Right renal cortex interstitium (tissue), 3 donors: ENCODE measurements around the gene HOXD1. TPM values are rescaled to one million over a fixed set of nuclear protein-coding genes. Genes with fewer than 3 reads are reported as not detected.

ENCODE experiments used
- DNase-seq, 3 donors: peaks; one replicate each; pipeline ENCODE4 v3.0.0-alpha.2; 2013; ENCODE audit warnings: low read depth in 3 of 3, low spot score in 2 of 3
- polyA plus RNA-seq, 3 donors: library from polyadenylated mRNA; unstranded; fragments of 120-200 nt; gene quantifications; one replicate each; pipeline ENCODE4 v1.2.1, GENCODE V29; 2013; ENCODE audit not compliant: insufficient read length in 3 of 3

HOXD1 gene
- polyA plus RNA-seq = 10 to 100 TPM in 1 of 3 donors, 1 to 10 TPM in 2; 6.9 to 11.3 (median 9.8) TPM

DNA sequence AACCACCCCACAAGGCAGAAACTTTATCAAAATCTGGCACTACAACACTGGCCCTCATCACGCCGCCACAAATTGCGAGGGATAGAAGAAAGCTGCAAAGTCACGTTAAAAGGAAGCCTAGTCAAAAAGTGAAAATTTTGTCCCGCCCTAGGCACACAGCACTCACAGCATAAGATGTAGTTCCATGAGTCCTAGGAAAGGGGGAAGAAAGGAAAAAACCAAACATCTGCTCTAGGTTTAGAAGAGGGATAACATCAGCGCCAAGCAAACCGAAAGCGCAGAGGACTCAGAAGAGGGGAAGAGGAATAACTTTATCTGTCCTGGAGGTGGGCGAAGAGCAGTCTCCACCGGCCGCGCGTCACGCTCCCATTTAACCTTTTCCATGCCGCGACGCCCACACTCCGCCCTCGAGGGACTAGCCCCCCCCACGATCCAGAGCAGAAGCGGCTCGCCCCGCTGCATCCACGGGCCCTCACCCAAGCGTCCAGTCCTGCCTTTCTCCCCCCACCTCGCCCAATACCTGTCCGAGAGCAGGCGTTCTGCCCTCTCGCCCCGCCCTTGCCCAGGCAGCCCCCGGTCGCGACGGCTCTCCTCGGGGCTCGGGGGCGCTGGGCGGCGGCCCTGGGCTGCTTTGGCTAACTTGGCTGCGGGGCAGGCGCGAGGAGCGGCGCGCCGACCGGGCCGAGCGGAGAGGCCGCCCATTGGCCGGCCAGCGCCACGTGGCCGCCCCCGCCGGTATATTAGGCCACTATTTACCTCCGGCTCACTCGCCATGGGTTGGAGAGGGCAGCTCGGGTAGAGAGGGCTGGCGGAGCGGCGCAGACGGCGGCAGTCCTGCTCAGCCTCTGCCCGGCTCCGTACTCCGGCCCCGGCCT is at the start of gene HOXD1:
HOXD1 (plus strand) TSS at position 770 of the 875 bp plus-strand sequence. CDS start 134 bp downstream, outside the sequence.
- DNase-seq = no peak

DNA sequence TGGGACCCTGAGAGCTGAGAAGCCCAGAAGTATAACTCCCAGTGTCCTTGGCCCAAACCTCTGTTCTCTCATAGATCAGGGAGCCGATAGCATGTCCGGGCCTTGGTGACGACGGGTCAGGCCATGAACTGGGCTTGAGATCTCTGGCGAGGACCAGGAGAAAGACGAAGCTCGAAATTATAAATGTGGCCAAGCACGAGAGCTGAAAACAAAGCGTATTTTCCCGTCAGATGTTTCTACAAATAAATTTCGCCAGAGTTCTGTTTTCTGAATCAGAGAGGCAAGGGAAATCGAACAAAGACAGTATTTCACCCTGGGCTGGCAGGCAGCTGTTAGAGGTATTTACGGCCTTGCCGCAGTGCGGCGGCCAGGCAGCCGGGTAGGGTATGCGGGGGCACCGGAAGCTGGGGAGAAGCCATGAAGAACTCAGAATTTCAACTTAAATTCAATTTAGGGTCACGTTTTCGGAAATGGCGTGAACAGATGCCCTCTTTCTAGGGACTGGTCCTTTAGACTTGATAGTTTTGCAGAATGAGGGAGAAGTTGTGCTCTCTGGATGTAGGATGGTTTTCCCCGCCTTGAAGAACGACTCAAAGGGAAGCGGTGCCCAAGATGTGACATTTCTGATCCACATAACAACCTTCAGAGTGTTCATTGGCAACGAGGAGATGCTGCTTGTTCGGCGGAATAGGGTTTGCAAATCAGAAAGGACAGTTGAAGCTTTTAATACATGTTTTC is 49.4 kb upstream of the HOXD1 start:
- no peak for DNase-seq

DNA sequence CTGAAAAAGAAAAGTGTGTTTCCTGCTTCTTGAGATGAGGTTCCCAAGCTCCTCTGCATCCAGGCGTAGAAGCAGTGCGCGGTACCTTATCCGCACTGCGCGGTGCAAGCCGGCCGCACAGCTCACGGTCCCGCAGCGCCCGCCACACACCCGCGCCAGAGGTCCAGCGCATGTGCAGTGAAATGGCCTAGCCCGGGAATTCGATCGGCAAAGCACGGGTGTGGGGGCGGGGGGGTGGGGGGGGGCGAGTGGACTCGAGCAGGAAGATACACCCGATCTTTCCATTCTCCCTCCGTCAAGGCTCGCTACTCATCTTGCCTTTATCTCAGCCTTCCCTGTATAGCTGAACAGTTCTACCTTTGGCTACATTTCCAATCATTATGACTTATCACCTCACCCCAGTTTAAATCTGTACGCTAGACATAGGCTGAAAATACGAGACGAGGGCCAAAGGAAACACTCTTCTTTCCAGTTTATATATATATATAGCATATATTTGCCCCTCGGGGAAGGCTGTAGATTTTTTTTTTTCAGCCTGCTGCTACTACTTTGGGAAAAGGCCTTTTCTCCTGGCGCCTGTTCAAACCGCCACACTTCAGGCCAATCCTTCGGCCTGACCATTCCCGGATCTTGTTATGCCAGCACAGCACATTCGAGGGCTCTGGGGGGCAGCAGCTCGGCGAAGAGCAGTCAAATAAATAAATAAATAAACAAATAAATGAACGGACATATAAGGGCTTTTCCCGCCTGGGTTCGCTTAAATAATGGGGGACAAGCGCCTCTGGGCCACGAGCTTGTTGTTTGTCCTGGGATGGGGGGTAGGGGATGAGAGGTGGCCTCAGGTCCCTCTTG is 48.6 kb upstream of the HOXD1 start:
- DNase-seq = no peak

DNA sequence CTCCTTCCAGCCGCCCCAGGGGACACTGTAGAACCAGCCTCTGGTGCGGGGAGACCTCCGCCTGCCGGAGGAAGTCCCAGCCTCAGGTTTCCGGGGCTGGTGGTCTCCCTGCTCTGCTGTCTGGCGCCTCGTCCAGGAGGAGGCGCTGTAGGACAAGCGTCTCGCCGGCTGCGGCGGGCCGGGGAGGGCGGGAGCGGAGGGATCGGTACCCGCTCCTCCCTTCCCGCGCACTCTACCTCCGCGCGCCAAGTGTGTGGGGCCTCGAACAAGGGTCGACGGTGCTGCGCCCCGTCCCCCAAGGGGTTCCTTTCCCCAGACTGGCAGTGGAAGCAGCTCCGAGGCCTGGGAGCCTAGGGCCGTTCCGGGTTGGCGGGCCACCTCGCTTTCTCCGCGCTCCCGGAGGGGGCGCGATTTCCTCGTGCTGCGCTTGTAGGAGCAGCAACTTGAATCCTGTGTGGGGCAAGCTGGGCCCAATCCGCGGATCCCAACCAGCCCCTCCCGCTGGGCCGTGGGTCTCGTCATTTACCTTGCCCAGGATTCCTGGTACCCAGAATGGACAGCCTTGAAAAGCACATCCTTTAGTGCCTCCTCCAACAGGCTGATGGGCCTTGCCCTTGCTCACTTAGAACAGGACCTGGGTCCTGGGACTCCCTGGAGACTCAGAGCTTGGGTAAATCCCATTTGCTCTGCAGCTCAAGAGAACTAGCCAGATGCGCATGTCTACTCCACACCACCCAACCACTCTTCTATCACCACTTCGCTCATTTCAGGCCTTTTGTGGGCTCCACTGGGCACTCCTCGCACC is 47.8 kb upstream of the HOXD1 start:
- DNase-seq = no peak

DNA sequence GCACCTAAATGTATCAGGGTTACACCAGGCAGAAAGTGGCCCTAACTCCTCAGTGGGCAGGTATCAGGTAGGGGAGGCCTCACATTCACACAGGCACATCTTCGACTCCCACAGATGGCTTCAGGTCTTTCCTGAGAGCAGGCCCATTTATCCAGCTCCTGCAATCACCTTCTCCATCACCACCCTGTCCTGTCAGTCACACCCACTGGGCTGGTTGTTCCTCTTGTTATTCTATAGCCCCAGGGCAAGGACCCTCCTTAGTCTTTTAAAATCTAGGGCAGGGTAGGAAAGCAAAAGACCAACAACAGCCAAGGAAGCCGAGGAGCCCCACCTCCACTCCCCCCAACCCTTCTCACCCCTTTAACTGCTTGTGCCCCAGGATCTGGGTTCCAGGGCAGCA is 46.2 kb upstream of the HOXD1 start:
- DNase-seq = no peak

DNA sequence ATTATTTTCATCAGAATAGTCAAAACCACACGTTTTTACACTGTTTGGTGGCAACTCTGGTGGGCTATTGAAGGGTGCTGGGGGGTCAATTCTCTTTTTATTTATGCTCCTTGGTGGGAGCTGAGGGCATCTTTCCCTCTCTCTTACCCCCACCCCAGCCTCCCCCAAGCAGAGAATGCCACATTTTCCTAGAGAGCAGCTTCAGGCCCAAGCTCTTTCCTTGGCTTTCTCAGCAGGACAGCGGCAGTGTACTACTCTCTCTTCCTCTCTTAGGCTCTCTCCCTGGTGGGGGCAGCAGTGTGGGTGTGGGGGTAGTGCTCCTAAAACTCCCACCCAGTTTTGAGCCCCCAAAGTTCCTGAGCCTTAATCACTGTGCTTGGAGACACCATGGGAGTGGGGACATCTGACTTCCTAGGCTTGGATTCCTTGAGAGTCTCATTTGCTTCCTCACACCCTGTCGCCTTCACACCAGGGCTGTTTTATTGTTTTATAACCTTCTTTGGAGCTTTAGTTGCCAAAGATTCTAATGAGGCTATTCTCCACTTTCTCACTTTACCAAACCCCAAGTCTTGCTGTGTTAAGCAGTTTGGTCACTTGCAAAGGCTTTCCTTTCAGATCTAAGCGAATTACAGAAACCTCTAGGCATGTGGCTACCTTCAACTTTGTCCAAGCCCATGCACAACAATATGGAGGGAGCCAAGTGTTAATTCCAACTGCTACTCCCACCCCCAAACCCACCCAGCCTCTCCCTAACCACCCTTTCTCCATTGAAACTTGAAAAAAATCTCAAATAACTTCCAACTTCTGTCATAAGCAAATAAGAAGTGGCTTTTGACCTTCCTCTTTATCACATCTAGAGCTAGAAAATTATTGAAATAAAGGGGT is 43.1 kb upstream of the HOXD1 start:
- DNase-seq = no peak

DNA sequence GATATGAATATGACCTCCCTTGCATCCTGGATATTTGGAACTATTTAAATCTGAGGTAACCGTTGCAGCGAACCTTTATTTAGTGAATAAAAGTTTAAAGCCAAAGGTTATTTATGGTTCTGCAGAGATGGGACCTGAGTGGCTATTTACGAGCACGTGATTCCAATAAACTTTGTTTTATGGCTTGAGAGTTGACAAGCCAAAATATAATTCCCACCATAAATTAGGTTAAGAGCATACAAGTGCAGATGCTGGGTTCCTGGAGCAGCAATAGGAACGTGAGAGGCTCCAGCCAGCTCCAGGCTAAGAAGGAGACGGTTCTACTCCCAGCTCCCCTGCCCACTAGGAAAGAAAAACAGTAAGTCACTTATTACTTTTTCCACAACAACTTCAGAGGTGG is 42.4 kb upstream of the HOXD1 start:
- no peak for DNase-seq

DNA sequence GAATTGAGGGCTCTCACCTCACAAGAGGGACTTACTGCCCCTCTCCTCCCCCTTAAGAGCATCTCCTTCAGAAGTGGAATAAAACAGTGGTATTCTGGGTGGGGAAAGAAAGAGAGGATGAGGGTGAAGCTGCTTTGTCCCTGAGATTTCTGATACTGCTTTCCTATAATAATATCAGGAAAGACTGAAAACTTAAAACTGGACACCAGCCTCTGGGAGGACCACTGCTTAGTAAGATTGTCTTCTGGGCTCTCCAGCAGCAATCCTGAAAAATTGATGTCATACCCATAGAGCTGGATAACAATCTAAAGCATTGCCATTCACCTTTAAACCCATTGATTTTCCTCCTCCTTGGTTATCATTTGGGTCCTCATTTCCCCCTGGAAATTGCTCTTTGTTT is 41.8 kb upstream of the HOXD1 start:
- no peak for DNase-seq

DNA sequence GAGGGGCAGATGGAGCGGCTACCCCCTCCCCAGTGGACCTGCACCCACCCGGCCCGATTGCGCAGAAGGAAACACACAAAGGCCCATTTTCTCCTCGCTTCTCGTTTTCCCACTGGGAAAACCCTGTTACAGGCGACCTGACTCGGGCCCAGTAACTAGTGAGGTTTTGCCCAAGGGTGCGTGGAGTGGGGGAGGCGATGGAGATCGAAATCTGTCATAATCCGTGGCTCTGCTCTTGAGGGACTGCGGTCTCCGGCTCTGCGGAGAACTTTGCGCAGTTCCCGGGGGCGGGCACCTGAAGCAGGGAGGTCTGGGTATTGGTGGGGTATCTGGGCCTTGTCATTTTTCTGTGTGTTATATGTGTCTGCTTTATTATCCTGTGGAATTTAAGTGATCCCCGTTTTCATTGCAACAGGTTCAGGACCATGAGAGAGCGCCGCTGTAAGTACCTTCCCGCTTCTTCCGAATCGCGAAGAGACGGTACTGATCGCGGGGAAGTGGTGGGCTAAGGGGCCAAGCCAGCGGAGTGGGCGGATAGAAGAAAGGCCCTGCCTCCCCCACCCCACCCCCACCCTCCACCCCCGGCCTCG is 41.2 kb upstream of the HOXD1 start:
- no peak for DNase-seq

DNA sequence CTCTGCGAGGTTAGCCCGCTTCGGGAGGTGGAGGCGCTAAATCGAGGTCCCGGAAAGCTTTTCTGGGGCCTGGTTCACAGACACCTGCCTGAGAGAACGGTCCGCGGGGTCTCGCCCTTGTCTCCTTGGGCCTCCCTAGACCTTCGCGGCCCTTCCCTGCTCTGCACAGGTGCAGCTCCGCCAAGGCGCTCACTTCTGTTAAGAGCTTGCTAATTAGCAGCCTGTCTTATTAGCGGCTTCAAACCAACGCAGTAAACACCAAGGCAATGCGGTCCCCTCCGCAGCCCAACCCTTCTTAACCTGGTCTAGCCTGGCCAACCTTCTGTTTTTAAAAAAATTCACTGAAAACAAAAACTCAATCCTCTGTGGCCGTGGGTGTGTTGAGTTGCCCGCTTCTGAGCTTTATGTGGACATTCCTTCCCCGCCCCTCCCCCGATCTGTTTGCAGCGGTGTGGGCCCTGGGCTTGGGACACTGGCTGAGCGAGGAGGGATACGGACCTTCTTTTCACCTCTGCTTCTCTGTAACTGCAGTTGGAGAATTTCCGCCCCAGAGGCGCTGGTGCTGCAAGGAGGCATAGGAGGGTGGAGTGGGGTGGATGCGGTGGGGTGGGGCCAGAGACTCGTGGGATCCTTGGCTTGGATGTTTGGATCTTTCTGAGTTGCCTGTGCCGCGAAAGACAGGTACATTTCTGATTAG is 40.5 kb upstream of the HOXD1 start:
- no peak for DNase-seq

DNA sequence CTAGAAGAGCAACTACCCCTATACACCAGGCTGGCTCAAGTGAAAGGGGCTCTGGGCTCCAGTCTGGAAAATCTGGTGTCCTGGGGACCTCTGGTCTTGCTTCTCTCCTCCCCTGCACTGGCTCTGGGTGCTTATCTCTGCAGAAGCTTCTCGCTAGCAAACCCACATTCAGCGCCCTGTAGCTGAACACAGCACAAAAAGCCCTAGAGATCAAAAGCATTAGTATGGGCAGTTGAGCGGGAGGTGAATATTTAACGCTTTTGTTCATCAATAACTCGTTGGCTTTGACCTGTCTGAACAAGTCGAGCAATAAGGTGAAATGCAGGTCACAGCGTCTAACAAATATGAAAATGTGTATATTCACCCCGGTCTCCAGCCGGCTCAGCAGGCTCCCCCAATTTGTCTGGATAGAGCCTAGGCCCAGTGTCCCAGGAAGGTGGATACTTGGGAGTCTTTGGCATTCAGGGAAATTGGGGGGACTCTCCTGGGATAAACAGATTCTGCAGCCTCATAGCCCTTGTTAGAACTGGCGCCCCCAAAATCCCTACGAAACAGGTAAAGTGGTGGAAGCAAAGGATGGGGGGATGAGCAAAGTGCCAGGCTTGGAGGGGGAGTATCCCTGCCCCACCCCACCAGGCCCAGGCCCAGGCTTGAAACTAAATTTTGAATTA is 39.6 kb upstream of the HOXD1 start:
- DNase-seq = no peak

DNA sequence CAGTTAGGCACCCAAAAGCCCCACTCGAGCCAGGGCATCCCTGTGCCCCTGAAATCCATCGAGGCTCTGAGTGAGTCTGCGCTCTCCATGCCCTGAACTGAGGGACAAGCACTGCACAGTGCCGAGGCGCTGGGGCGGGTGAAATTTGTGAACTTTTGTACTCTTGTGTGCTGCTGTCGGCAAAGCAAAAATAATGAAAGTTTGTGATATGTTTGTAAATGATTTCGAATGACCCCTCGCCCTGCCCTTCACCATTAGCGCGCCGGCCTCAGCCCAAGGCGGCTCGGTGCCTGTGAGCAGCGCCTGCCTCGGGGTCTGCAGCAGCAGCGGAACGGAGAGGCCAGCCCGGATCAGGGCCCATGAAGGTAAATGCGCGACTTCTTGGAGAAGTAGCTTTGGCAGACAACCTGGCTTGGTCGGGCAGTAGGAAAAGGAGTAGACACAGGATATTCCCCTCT is 39.0 kb upstream of the HOXD1 start:
- no peak for DNase-seq

DNA sequence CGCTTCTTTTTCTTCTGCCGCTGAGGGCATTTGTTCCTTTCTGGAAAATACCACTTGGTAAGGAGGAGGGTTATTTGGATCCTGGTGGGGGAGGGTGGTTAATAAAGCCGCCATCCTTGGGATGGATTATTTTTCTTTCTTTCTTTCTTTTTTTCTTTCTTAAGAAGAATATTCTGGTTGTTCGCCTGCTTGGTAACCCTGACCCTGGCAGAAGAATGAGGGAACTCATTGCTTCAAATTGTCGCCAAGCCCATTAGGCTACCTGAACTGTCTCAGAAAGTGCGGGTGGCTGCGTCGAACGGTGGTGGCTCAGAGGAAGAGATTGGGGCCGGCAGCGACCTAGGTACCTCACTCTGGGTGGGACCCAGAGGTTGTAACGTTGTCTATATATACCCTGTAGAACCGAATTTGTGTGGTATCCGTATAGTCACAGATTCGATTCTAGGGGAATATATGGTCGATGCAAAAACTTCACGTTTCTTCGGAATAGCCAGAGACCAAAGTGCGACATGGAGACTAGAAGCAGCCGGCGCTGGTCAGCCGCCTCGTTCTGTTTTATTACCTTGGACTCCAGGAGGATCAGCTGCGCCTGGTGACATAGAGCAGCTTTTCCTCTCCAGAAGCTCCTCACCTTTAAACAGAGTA is 38.4 kb upstream of the HOXD1 start:
- DNase-seq = no peak

DNA sequence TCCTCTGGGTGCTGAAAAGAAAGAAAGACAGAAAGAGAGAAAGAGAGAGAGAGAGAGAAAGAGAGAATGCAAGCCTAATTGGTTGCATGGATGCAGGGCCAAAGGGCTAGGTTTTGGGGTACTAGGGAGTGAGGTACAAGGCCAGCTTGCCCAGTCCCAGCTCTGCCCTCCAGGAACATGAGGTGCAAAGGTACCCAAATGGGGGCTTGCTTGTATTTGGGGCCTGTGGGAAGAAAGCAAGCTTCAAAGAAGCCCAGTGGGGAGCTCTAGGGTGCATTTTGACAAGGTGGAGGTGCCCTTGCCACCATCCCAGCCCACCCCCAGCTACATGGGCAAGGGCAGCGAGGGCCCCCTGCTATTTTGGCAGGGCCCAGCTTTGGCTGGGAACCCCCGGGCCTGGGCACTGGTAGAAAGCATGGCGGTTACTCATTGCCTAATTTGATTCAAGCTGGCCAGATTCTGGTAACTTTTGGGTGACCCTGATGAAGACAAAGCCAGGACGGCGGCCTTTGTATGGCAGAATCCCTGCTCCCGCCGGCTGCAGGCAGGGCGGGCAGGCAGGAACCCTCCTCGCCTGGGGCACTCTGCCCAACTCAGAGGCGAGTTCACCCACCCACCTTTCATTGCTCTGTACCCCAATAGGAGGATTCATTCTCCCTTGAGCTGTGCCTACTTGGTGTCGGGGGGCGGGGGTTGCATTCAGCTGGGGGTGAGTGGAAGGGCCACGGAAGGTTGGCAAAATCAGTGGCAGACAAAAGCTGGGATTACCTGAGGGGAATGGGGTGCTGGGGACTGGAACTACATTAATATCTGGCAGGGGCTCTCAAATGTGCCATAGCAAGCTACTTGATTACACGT is 37.7 kb upstream of the HOXD1 start:
- DNase-seq = no peak

DNA sequence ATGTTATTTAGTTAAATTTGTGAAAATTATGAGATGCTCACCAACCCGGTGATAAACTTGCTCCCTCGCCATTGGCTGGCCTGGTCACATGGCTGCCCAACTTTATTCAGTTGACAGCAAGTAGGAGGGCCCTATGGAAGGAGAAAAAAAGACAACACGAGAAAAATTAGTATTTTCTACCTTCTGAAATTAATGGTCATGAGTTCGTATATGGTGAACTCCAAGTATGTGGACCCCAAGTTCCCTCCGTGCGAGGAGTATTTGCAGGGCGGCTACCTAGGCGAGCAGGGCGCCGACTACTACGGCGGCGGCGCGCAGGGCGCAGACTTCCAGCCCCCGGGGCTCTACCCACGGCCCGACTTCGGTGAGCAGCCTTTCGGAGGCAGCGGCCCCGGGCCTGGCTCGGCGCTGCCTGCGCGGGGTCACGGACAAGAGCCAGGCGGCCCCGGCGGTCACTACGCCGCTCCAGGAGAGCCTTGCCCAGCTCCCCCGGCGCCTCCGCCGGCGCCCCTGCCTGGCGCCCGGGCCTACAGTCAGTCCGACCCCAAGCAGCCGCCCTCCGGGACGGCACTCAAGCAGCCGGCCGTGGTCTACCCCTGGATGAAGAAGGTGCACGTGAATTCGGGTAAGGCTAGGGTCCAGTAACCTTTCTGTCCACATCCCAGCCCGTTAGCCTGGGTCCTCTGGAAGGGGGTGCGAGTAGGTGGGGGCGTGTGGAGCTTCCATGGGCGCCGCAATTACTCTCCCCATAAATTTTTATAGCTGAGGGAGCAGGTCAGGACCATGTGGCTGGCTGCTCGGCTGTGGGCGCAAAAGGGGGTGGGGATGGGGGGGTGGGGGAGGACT is 36.8 kb upstream of the HOXD1 start, which contains the start of gene HOXD4:
HOXD4 (plus strand) TSS at position 109 of the 846 bp plus-strand sequence; CDS start at position 193, 84 bp downstream.
- no peak for DNase-seq
